ENCODE measurements around the gene GSG1L. TPM values are rescaled to one million over a fixed set of nuclear protein-coding genes. Genes with fewer than 3 reads are reported as not detected.

GSG1L gene
- total RNA-seq, 1 donor from 2014 or later: not detected

DNA sequence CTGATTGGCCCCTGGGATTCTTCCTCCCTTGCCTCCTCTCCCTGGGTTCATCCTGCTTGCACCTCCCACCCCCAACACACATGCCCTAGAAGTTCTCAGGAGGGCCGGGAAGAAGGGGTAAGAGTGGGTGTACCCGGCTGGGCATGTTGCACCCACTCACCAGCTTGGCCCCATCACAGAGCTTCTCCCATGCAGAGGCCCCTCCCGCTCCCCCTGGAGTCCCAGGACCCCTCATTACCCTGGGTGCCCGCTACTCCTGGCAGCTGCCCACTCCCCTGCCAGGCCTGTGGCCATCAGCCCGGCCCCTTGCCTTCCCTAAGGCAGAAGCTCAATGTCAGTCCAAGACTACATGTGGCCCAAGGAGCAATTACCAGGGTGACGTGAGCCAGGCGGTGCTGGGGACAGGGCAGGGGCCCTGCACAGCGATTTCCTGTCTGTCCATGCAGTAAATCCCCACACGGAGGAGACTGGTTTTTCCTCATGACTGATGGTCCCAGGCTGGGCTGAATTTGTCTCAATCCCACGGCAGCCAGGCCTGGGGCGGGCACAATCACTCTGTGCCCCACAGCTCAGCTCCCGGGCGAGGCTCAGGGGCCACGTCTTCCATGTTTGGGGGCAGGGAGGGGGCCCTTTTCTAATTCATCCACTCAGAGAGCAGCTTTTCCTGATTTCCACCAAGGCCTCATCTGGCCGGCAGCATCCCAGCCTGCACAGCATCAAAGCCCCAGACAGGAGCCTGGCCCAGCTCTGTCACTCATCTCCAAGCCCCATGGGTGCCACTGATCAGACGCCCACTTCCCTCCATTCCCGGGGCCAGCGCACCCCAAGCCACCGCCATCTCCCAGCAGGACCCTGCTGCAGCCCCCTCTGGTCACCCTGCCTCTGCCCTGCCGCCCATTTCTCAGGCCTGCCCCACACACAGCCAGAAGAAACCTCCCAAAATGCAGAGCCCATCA, 278.9 kb downstream of the GSG1L start:
- no peaks in the 10 kb centered on the region for H3K36me3 Mint-ChIP-seq (ENCODE audit: low read depth)
- DNase-seq (ENCODE audit: low read depth, low spot score): no peak
- no peak overlapping the region for H3K27ac Mint-ChIP-seq (ENCODE audit: unreplicated experiment)
- H3K9me3 Mint-ChIP-seq: no peaks in the 10 kb centered on the region
- peaks cover 9% of the 10 kb centered on the region for H3K4me1 Mint-ChIP-seq
- TF ChIP-seq, protein P1, sequence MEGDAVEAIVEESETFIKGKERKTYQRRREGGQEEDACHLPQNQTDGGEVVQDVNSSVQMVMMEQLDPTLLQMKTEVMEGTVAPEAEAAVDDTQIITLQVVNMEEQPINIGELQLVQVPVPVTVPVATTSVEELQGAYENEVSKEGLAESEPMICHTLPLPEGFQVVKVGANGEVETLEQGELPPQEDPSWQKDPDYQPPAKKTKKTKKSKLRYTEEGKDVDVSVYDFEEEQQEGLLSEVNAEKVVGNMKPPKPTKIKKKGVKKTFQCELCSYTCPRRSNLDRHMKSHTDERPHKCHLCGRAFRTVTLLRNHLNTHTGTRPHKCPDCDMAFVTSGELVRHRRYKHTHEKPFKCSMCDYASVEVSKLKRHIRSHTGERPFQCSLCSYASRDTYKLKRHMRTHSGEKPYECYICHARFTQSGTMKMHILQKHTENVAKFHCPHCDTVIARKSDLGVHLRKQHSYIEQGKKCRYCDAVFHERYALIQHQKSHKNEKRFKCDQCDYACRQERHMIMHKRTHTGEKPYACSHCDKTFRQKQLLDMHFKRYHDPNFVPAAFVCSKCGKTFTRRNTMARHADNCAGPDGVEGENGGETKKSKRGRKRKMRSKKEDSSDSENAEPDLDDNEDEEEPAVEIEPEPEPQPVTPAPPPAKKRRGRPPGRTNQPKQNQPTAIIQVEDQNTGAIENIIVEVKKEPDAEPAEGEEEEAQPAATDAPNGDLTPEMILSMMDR (conservative IDR thresholded peaks at IDR 0.05): no peak
- no peaks in the 10 kb centered on the region for H3K27me3 Mint-ChIP-seq (ENCODE audit: low read depth)
- H3K4me3 Mint-ChIP-seq: no peak overlapping the region

DNA sequence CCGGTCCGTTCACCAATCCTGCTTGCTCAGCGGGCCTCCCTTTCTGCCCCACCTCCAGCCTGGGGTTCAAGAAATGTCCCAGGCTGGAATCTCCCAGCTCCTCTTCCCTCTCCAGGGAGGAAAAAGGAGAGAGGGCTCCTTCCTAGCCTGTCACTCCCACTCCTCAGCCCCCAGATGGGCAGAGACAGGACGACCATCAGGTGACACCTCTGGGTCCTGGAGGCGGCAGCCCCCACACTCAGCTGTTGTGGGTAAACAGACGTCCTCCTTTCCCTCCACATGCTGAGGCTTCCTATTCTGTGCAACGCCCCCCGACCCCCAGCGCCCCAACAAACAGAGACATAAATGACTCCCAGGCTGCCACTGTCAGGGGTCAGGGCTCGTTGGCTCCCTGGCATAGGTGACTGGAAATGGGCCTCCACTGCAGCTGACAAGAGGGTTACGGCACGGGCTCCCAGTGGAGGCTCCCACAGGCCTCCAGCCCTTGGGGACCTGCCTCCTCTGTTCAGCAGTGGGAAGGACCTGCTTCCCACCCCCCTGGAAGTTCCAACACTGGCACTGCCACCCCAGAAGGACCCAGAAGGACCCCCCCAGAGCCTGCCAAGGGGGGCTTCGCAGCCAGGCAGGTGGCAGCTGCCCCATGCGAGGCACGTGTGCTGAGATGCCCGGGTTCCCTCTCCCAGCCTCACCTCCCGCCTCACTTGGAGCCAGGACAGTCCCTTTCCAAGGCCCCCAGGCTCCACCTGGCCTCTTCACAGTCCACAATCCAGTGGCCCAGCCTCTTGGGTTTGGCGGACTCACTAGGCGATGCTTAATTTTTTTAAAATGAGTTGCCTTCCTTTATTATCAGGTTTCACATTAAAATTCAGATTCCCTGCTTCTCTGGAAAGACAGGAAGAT, 281.3 kb downstream of the GSG1L start:
- no peaks in the 10 kb centered on the region for H3K27me3 Mint-ChIP-seq (ENCODE audit: low read depth)
- H3K4me3 Mint-ChIP-seq: no peak overlapping the region
- TF ChIP-seq, protein P1 (conservative IDR thresholded peaks at IDR 0.05): no peak
- H3K4me1 Mint-ChIP-seq: peaks cover 9% of the 10 kb centered on the region
- H3K36me3 Mint-ChIP-seq (ENCODE audit: low read depth): no peaks in the 10 kb centered on the region
- no peaks in the 10 kb centered on the region for H3K9me3 Mint-ChIP-seq
- DNase-seq (ENCODE audit: low read depth, low spot score): no peak
- H3K27ac Mint-ChIP-seq (ENCODE audit: unreplicated experiment): peak overlapping the region; percentile 57

DNA sequence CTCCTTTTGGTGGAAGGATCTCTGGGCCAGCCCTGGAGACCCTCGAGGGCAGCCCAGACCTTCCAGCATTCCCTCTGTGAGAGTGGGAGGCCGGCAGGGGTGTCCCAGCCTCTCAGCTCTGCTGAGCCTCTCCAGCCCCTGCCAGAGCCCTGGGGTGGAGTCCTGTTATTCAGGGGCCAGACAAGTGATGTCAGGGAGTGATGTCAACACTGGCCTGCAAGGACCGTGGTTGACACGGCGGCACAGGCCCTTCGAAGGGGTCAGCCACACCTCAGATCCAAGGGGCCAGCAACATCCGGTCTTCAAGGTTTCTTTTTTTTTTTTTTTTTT, 282.4 kb downstream of the GSG1L start:
- TF ChIP-seq, protein P1 (conservative IDR thresholded peaks at IDR 0.05): no peak
- no peaks in the 10 kb centered on the region for H3K27me3 Mint-ChIP-seq (ENCODE audit: low read depth)
- DNase-seq (ENCODE audit: low read depth, low spot score): no peak
- no peak overlapping the region for H3K27ac Mint-ChIP-seq (ENCODE audit: unreplicated experiment)
- peaks cover 9% of the 10 kb centered on the region for H3K4me1 Mint-ChIP-seq
- no peaks in the 10 kb centered on the region for H3K9me3 Mint-ChIP-seq
- H3K36me3 Mint-ChIP-seq (ENCODE audit: low read depth): no peaks in the 10 kb centered on the region
- H3K4me3 Mint-ChIP-seq: no peak overlapping the region

DNA sequence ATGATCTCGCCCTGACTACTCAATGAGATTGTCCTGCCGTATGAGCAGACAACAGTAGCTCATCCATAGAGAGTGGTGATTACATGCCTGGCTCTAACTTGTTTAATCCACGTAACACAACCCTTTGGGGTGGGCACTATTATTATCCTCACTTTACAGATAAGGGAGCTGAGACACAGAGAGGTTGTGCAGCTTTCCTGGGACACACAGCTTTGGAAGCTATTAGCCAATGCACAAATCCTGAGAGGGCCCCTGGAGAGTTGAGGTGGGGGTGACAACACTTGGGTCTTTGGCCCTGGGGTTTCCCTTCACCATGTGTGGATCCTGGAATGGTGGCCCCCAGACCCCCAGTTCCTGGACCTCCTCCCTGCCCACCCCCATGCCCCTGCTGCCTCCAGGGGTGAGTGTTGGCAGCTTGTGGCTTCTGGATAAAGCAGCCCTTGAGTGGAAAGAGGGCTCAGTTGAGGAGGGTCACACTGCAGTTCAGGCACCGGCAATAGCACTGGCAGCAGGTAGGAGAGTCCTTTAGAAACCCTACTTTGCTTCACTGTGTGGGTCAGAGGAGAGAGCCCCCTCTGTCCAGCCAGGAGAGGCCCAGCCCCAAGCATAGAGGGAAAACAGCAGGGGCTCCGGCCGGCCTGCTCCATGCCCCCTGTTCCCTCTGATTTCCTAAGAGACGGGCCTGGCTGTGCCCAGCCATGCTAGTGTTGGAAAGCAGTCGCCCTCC, 282.9 kb downstream of the GSG1L start:
- DNase-seq (ENCODE audit: low read depth, low spot score): no peak
- H3K4me1 Mint-ChIP-seq: peaks cover 9% of the 10 kb centered on the region
- no peak overlapping the region for H3K4me3 Mint-ChIP-seq
- no peaks in the 10 kb centered on the region for H3K27me3 Mint-ChIP-seq (ENCODE audit: low read depth)
- TF ChIP-seq, protein P1 (conservative IDR thresholded peaks at IDR 0.05): no peak
- H3K9me3 Mint-ChIP-seq: no peaks in the 10 kb centered on the region
- no peak overlapping the region for H3K27ac Mint-ChIP-seq (ENCODE audit: unreplicated experiment)
- no peaks in the 10 kb centered on the region for H3K36me3 Mint-ChIP-seq (ENCODE audit: low read depth)

- TF ChIP-seq, protein P1 (conservative IDR thresholded peaks at IDR 0.05): peak; percentile 63
- Mint-ChIP-seq H3K36me3 (ENCODE audit: low read depth) (no peaks in the 10 kb centered on the region), H3K27ac (ENCODE audit: unreplicated experiment) (peak overlapping the region; percentile 35), H3K27me3 (ENCODE audit: low read depth) (no peaks in the 10 kb centered on the region), H3K4me1 (peaks cover 9% of the 10 kb centered on the region), H3K9me3 (no peaks in the 10 kb centered on the region), H3K4me3 (peak overlapping the region; percentile 34)
- DNase-seq (ENCODE audit: low read depth, low spot score): peak; percentile 61
These were observed 283.8 kb downstream of the GSG1L start for GRCh38 chr16:27779641-27780164.

Measured in neural crest cell (in vitro differentiated cells).